Measurements from ENCODE around the gene NAB2.

Gene NAB2, protein sequence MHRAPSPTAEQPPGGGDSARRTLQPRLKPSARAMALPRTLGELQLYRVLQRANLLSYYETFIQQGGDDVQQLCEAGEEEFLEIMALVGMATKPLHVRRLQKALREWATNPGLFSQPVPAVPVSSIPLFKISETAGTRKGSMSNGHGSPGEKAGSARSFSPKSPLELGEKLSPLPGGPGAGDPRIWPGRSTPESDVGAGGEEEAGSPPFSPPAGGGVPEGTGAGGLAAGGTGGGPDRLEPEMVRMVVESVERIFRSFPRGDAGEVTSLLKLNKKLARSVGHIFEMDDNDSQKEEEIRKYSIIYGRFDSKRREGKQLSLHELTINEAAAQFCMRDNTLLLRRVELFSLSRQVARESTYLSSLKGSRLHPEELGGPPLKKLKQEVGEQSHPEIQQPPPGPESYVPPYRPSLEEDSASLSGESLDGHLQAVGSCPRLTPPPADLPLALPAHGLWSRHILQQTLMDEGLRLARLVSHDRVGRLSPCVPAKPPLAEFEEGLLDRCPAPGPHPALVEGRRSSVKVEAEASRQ

DNA sequence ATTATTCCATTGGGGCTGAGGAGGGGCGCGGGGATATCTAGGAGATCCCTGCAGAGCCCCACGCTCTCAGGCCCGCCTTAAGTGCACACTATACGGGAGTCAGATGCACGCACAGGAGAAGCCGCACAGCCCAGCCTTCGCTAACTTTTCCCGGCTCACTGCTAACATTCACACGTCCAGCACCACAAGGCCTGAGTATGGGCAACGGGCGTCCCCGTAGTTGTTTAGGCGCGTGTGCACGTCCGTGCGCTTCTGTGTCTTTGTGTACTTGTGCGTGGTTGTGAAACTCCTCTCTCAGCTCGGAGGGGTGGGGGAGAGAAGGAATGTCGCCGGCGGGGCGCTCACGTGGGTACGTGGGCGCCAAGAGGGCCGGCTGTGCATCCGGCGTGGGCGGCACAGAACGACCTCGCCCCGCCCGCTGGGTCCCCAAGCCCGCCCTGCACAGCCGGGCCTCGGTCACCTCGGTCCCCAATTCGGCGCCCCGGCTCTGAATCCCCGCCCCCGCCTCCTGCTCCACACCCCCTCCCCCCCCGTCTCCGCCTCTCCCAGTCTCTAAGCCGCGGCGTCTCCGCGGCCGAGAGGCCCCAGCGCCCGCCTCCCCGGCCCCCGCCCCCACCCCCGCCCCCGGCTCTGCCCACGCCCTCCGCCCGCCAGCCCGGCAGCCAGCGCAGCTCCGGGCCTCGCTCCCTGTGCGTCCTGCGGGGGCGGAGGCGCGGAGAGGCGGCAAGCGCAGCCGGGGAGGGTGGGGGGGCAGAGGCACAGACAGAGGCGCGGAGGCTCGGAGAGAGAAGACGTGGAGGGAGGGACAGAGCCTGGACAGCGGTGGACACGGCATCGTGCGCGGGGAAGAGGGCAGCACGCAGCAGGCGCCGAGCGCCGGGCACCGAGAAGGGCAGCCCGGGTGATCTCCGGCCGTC lies at the start of gene NAB2:
Gene NAB2, plus strand, starts transcription at position 761 of the 917 bp plus-strand sequence. CDS start 158 bp downstream, outside the sequence.
- peak within 1 kb of the TSS; percentile 94 for H3K27ac Mint-ChIP-seq
- peak within 1 kb of the TSS; percentile 95 for H3K4me3 Mint-ChIP-seq
- H3K36me3 Mint-ChIP-seq (ENCODE audit: low read depth), result peaks cover 18% of the 10 kb centered on the region
- peaks cover 51% of the 10 kb centered on the region for H3K4me1 Mint-ChIP-seq (ENCODE audit: low read depth)
- peak; percentile 87 for DNase-seq (ENCODE audit: low spot score)
- no peaks in the 10 kb centered on the region for H3K27me3 Mint-ChIP-seq (ENCODE audit: low read depth)
- no peaks in the 10 kb centered on the region for H3K9me3 Mint-ChIP-seq

DNA sequence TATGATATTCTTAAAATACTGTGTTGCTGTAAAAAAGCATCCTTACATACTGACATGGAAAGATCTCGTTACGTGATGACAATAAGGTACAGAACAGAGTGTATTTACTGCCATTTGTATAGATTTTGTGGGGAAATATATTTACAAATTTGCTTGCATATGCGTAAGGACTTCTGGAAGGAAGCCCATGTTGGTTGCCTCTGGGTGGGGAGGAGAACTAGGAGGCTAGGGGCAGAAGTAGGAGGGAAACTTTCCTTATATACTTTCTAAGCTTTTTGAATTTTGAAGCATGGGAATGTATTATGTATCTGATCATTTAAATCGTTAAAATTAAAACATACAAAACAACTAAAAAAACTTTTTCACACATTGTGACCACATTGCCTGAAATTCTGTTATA lies 48.7 kb upstream of the NAB2 start:
- Mint-ChIP-seq H3K4me1 (ENCODE audit: low read depth) (peaks cover under 1% of the 10 kb centered on the region), H3K36me3 (ENCODE audit: low read depth) (no peaks in the 10 kb centered on the region), H3K4me3 (no peak overlapping the region), H3K9me3 (no peaks in the 10 kb centered on the region), H3K27me3 (ENCODE audit: low read depth) (no peaks in the 10 kb centered on the region), H3K27ac (no peak overlapping the region)
- DNase-seq (ENCODE audit: low spot score), result no peak

DNA sequence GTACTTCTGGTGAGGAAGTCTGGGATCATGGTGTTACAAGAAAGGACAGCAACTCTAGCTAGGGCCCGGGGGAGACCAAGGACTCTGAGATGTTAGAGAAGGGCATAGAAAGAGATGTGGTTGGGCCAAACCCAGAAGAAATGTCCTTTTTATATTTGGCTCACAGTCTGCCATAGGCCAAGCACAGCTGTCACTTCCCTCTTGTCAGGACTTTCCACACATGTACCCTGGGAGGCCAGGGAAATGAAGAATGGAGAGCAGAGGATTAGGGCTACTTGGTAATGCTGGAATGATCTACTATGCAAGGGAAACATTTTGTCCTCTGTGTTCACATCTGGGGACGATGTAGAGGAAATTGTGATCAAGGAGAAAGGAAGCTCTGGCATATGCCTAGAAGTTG lies 48.2 kb upstream of the NAB2 start:
- H3K27me3 Mint-ChIP-seq (ENCODE audit: low read depth), result no peaks in the 10 kb centered on the region
- H3K27ac Mint-ChIP-seq, result no peak overlapping the region
- no peaks in the 10 kb centered on the region for H3K9me3 Mint-ChIP-seq
- H3K36me3 Mint-ChIP-seq (ENCODE audit: low read depth), result no peaks in the 10 kb centered on the region
- no peak overlapping the region for H3K4me3 Mint-ChIP-seq
- no peak for DNase-seq (ENCODE audit: low spot score)
- H3K4me1 Mint-ChIP-seq (ENCODE audit: low read depth), result peaks cover 4% of the 10 kb centered on the region

DNA sequence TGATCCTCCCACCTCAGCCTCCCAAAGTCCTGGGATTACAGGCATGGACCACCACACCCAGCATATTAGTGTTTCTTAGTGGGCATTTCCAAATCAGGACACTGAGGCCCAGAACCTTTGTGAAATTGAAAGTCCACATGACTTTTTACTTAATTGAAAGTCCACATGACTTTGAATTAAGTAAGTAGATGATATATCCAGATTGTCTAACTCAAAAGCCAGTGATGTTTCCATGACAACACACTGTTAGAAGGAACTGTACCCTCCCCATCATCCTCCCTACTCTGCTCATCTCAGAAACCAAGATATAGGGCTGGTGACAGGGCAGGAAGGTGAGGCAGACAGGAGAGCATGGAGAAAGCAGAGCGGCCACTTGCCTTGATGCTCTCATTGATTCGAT lies 46.2 kb upstream of the NAB2 start:
- H3K27me3 Mint-ChIP-seq (ENCODE audit: low read depth), result no peaks in the 10 kb centered on the region
- H3K4me1 Mint-ChIP-seq (ENCODE audit: low read depth), result peaks cover 24% of the 10 kb centered on the region
- H3K9me3 Mint-ChIP-seq, result no peaks in the 10 kb centered on the region
- no peak overlapping the region for H3K4me3 Mint-ChIP-seq
- no peak overlapping the region for H3K27ac Mint-ChIP-seq
- no peaks in the 10 kb centered on the region for H3K36me3 Mint-ChIP-seq (ENCODE audit: low read depth)
- DNase-seq (ENCODE audit: low spot score), result no peak

DNA sequence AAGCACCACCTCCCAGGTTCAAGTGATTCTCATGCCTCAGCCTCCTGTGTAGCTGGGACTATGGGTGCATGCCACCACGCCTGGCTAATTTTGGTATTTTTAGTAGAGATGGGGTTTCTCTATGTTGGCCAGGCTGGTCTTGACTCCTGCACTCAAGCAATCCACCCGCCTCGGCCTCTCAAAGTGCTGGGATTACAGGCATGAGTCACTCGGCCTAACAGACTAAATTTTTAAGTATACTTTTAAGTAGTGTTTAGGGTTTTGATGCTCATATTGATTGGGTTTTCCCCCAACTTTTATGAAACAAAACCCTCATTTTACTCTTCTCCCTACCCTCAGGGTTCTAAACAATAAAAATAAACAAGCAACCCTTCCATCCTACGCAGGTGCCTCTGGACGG lies 44.4 kb upstream of the NAB2 start:
- Mint-ChIP-seq H3K9me3 (no peaks in the 10 kb centered on the region), H3K4me3 (no peak overlapping the region), H3K36me3 (ENCODE audit: low read depth) (no peaks in the 10 kb centered on the region), H3K27ac (no peak overlapping the region), H3K4me1 (ENCODE audit: low read depth) (peaks cover 29% of the 10 kb centered on the region), H3K27me3 (ENCODE audit: low read depth) (no peaks in the 10 kb centered on the region)
- DNase-seq (ENCODE audit: low spot score), result no peak

DNA sequence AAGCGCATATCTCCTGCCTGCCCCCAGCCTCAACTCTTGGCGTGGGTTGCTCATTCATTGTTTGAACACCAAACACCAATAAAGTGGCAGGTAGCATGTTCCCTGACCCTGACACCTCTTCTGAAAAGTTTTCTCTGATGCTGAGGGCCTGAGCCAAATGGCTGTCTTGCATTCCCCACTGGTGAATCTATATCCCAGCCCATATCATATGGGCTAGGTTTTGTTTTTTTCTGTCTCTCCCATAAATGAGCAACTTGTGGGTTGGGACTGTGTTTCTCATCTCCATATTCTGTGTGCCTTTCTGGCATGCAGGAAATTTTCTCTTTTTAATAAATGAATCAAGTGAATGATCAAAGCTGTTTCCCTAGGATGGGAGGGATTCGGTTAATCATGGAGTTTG lies 44.0 kb upstream of the NAB2 start:
- no peaks in the 10 kb centered on the region for H3K9me3 Mint-ChIP-seq
- H3K4me1 Mint-ChIP-seq (ENCODE audit: low read depth), result peaks cover 30% of the 10 kb centered on the region
- H3K36me3 Mint-ChIP-seq (ENCODE audit: low read depth), result no peaks in the 10 kb centered on the region
- no peaks in the 10 kb centered on the region for H3K27me3 Mint-ChIP-seq (ENCODE audit: low read depth)
- no peak overlapping the region for H3K4me3 Mint-ChIP-seq
- H3K27ac Mint-ChIP-seq, result no peak overlapping the region
- no peak for DNase-seq (ENCODE audit: low spot score)

DNA sequence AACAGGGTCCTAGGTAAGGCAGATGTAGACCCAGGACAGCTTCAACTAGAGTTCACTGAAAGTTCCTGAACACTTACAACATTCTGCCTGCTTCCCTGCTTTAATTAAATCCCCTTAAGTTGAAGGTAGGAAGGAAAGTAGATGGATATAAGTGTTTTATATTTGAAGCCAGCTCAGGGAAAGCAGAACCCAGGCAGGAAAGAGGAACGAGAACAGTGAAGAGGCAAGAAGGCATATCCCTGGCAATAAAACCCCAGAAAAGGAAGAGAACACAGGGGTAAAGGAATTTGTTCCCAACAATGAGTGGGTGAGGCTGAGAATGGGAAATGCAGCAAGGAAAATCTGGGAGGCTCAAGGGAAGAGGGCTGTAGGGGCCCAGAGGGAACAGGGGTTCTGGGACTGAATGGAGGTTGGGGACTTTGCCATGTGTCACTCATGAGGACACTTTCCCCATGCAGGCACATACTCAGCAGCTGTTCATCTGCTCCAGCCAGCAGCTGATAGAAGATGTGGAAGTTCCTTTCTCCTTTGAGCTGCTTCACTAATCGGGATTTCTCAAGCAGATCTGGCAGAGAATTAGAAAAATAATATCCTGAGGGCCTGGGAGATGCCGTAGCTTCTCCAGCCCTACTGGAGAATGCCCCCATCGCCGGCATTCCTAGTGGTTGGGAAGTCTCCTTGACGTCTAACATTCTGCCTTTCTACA lies 42.7 kb upstream of the NAB2 start:
- Mint-ChIP-seq H3K27ac (no peak overlapping the region), H3K27me3 (ENCODE audit: low read depth) (no peaks in the 10 kb centered on the region), H3K4me3 (no peak overlapping the region), H3K9me3 (no peaks in the 10 kb centered on the region), H3K4me1 (ENCODE audit: low read depth) (peaks cover 30% of the 10 kb centered on the region), H3K36me3 (ENCODE audit: low read depth) (no peaks in the 10 kb centered on the region)
- DNase-seq (ENCODE audit: low spot score), result no peak

DNA sequence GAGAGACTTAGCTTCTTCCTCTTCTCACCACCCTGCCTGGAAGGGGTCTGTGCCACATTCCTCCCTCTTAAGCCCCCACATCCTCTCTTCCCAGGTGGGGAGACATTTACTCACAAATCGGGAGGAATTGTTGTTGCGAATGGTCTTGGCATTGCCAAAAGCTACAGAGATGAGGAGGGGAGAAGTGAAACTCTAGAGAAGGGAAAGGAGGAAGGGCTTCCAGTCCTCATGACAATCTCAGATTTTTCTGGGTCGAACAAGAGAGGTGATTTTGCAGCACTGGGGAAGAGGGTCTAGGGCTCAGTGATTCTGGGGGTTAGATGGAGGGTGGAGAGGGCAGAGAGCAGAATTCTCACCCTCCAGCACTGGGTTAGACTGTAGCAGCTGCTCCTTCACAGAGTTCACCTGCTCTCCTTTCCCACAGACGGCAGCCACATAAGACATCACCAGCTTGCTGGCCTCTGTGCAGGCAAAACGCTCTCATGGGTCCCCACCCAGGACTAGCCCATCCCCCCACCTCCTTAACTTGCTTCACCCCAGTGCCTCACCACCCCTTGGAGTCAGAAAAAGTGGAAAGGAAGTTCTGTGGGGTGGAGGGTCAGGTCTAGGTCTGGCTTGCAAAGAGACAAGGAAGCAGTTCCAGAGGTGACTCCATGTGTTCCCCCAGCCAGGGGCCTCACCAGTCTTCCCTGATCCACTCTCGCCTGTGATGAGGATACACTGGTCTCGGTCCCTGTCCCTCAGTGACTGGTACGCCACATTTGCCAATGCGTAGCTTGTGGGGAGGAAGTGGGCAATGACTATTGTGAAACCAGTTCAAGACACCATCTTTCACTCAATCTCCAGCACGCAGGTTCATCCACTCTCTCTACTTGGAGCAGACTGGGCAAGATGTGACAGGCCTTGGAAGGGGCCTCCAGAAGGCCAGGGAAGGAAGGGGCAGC lies 41.7 kb upstream of the NAB2 start:
- peaks cover 30% of the 10 kb centered on the region for H3K4me1 Mint-ChIP-seq (ENCODE audit: low read depth)
- no peaks in the 10 kb centered on the region for H3K9me3 Mint-ChIP-seq
- H3K27me3 Mint-ChIP-seq (ENCODE audit: low read depth), result no peaks in the 10 kb centered on the region
- no peaks in the 10 kb centered on the region for H3K36me3 Mint-ChIP-seq (ENCODE audit: low read depth)
- peak; percentile 74 for DNase-seq (ENCODE audit: low spot score)
- peak overlapping the region; percentile 21 for H3K4me3 Mint-ChIP-seq
- peak overlapping the region; percentile 66 for H3K27ac Mint-ChIP-seq

DNA sequence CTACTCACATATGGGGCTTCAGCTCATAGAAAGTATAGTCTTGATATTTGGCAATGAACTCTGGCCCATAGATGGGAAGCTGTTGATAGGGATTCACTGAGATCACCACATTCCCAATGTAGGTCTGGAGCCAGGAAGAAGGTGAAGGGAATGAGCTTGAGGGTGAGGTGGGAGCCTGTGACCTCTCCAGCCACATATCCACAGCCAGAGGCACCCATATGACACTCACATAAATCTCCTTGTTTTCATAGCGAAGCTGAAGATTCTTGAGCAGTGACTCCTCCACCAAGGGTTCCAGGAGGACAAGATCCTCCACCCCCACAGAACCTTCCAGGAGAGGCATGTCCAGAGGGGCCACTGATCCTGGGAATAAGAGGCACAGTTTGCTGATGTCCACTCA lies 40.9 kb upstream of the NAB2 start:
- DNase-seq (ENCODE audit: low spot score), result no peak
- Mint-ChIP-seq H3K4me3 (peak overlapping the region; percentile 21), H3K36me3 (ENCODE audit: low read depth) (peaks cover 3% of the 10 kb centered on the region), H3K27me3 (ENCODE audit: low read depth) (no peaks in the 10 kb centered on the region), H3K9me3 (no peaks in the 10 kb centered on the region), H3K4me1 (ENCODE audit: low read depth) (peaks cover 31% of the 10 kb centered on the region), H3K27ac (peak overlapping the region; percentile 66)

DNA sequence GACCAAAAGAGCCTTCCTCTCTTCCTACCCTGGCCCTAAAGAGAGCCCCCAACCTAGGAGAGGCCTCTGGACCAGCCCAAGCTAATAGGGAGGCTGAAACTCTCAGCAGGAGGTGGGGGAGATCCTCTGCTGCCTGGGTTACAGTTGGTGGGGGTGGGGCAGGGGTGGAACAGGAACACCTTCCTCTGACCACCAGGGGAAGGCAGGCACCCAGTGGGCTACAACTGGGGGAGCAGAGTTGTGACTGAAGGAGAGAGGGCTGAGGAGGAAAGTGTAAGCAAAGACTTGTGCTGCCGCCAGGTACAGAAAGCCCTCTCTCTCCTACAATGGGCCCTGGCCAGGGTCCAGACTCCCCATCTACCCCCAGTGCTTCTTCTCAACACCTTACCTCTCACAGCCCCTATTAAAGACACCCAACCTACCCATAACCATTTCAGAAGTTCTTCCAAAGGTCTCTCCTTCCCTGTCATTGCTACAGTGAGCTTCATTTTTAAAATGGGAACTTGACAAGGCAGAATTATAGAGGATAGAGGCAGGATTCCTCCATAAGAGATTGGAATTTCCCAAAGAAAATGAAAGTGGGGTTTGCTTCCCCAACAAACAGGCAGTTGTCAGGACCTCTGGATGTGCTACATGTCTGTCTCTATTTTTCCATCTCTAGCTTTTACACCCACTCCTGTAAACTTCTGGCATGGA lies 40.3 kb upstream of the NAB2 start:
- H3K36me3 Mint-ChIP-seq (ENCODE audit: low read depth), result peaks cover 9% of the 10 kb centered on the region
- no peaks in the 10 kb centered on the region for H3K27me3 Mint-ChIP-seq (ENCODE audit: low read depth)
- DNase-seq (ENCODE audit: low spot score), result no peak
- peaks cover 31% of the 10 kb centered on the region for H3K4me1 Mint-ChIP-seq (ENCODE audit: low read depth)
- H3K9me3 Mint-ChIP-seq, result no peaks in the 10 kb centered on the region
- no peak overlapping the region for H3K4me3 Mint-ChIP-seq
- H3K27ac Mint-ChIP-seq, result peak overlapping the region; percentile 10

DNA sequence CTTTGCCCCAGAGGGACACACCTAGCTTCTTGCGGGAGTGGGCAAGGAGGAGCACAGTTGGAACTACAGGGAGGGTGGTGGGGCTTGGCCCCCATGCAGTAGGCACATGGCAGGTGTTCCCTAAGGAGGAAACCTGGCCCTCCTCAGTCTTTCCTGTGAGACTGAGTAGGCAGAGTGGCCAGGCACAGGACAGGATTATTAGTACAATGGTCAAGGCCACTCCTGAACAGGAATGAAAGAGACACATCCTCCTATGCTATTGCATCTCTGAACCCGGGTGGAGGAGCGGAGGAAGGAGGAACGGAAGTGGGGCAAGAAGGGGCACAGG lies 39.8 kb upstream of the NAB2 start:
- Mint-ChIP-seq H3K4me3 (no peak overlapping the region), H3K27me3 (ENCODE audit: low read depth) (no peaks in the 10 kb centered on the region), H3K36me3 (ENCODE audit: low read depth) (peaks cover 14% of the 10 kb centered on the region)

DNA sequence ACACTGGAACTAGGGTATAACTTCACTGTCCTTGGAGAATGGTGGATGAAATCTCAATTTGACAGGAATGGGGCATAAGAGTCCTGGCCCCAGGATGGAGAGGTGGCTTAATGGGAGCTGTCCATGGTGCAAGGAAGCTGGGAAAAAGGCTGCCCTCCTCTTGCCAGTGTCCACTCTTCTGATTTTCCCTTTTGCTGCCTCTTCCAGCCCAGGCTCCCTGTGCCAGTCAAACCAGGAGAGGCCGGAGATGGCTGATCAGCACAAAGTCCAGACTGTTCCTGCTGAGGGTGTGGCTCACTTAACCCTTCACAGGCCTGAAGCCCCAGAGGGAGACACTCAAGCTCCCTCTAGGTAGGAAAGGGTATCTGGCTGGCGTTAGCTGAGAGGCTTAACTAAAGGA lies 39.0 kb upstream of the NAB2 start, which contains the start of gene MYO1A:
Gene MYO1A, minus strand, starts transcription at position 240 of the 400 bp plus-strand sequence. CDS start 1,806 bp downstream, outside the sequence.
- Mint-ChIP-seq H3K4me3 (no peak within 1 kb of the TSS), H3K9me3 (no peaks in the 10 kb centered on the region), H3K4me1 (ENCODE audit: low read depth) (peaks cover 31% of the 10 kb centered on the region), H3K27ac (no peak within 1 kb of the TSS), H3K36me3 (ENCODE audit: low read depth) (peaks cover 17% of the 10 kb centered on the region), H3K27me3 (ENCODE audit: low read depth) (no peaks in the 10 kb centered on the region)
- DNase-seq (ENCODE audit: low spot score), result no peak

More for the DNA sequence above, 39.8 kb upstream of the NAB2 start:
- Mint-ChIP-seq H3K27ac (no peak overlapping the region), H3K9me3 (no peaks in the 10 kb centered on the region), H3K4me1 (ENCODE audit: low read depth) (peaks cover 31% of the 10 kb centered on the region)
- no peak for DNase-seq (ENCODE audit: low spot score)
